Panc1 (cell line): ENCODE measurements around the gene MLANA. TPM values are rescaled to one million over a fixed set of nuclear protein-coding genes. Genes with fewer than 3 reads are reported as not detected.

Source experiments
- ATAC-seq: fragments of 200-7000 bp; cut with Tn5 transposase; 2 replicates; pipeline ENCODE4 v1.9.1; 2020; ENCODE audit warnings: mild to moderate bottlenecking, moderate library complexity
- BruUV-seq: library from RNA; stranded (reverse); fragments of 400-500 nt; replicated peaks from 2 replicates; lab custom pipeline; 2021; lab: Mats Ljungman, UMichigan
- CTCF ChIA-PET: fragments of 300-600 bp; sonication (Branson Sonifier 250); formaldehyde crosslinking; loops from one replicate; lab custom pipeline; 2022; ENCODE audit warnings: antibody characterized with exemption; lab: Charles Lee
- POLR2A ChIA-PET: fragments of 300-600 bp; sonication (Branson Sonifier 250); formaldehyde crosslinking; loops from one replicate; lab custom pipeline; 2022; ENCODE audit warnings: antibody characterized with exemption; lab: Charles Lee
- DNase-seq: peaks from one replicate; pipeline ENCODE4 v3.0.0-alpha.2; 2010; ENCODE audit warnings: low read depth, low spot score
- H3K27ac ChIP-seq: 2 replicates; pipeline ENCODE4 v1.5.1; 2011; ENCODE audit warnings: mild to moderate bottlenecking, low read length, inconsistent platforms
- H3K27me3 ChIP-seq: fragments of 200-500 bp; sonication (Bioruptor generic); 2 replicates; pipeline ENCODE4 v1.6.0; 2014; ENCODE audit warnings: low read length, inconsistent platforms; ENCODE audit not compliant: control insufficient read depth, insufficient read depth
- H3K36me3 ChIP-seq: fragments of 200-500 bp; sonication (Bioruptor generic); 2 replicates; pipeline ENCODE4 v1.5.1; 2014; ENCODE audit warnings: inconsistent platforms, mild to moderate bottlenecking, low read length, moderate library complexity; ENCODE audit not compliant: control insufficient read depth, insufficient read depth
- H3K4me1 ChIP-seq: 2 replicates; pipeline ENCODE4 v1.5.1; 2011; ENCODE audit warnings: inconsistent platforms, mild to moderate bottlenecking, low read length, moderate library complexity; ENCODE audit not compliant: control insufficient read depth, insufficient read depth
- H3K4me3 ChIP-seq, 2 experiments: 2 replicates each; pipeline ENCODE4 v1.5.1; 2011 to 2012; ENCODE audit warnings: low read depth in 2 of 2, low read length in 2 of 2, mild to moderate bottlenecking in 2 of 2, inconsistent platforms in 1 of 2, moderate library complexity in 1 of 2
- H3K9me3 ChIP-seq: fragments of 200-500 bp; sonication (Bioruptor generic); 2 replicates; pipeline ENCODE4 v1.5.1; 2014; ENCODE audit warnings: low read depth, mild to moderate bottlenecking, inconsistent platforms, low read length, moderate library complexity; ENCODE audit not compliant: control insufficient read depth, insufficient read depth
- POLR2AphosphoS5 ChIP-seq: IDR thresholded peaks from 2 replicates; pipeline ENCODE4 v1.6.1; 2012; ENCODE audit warnings: mild to moderate bottlenecking, low read depth, low read length, moderate library complexity
- SIN3A ChIP-seq: IDR thresholded peaks from 2 replicates; pipeline ENCODE4 v1.6.1; 2012; ENCODE audit warnings: low read depth, mild to moderate bottlenecking, low read length, moderate library complexity, borderline replicate concordance; ENCODE audit not compliant: insufficient read depth
- TCF7L2 ChIP-seq: IDR thresholded peaks from 2 replicates; pipeline ENCODE4 v1.6.1; 2011; ENCODE audit warnings: mild to moderate bottlenecking, low read depth, low read length, inconsistent platforms
- in situ Hi-C: cut with HindIII; loops from 2 replicates; pipeline ENCODE4 v1.10.0; 2016; ENCODE audit warnings: low sequenced_read_pairs, low pct_unique_long_range_greater_than_20kb
- intact Hi-C: fragments of 100-400 bp; cut with micrococcal nuclease; formaldehyde crosslinking; loops from one replicate; pipeline ENCODE4 v1.10.0; 2022; ENCODE audit not compliant: unreplicated experiment
- total RNA-seq: library from RNA; stranded (reverse); gene quantifications from one replicate; pipeline ENCODE4 v1.2.1, GENCODE V29; 2021; ENCODE audit not compliant: unreplicated experiment
- TF ChIP-seq, protein P1 (sequence below), 2 experiments: IDR thresholded peaks; 2 replicates each; pipeline ENCODE4 v1.6.1; 2011 to 2012; ENCODE audit warnings: low read depth in 2 of 2, control low read depth in 1 of 2, low read length in 1 of 2, mild to moderate bottlenecking in 1 of 2, moderate library complexity in 1 of 2; ENCODE audit not compliant: insufficient read depth in 1 of 2
- TF ChIP-seq, protein P2 (sequence below): fragments of 450-650 bp; IDR thresholded peaks from 2 replicates; pipeline ENCODE4 v1.5.1; 2017; ENCODE audit warnings: mild to moderate bottlenecking

MLANA gene
- total RNA-seq, 1 experiment from 2014 or later = not detected

DNA sequence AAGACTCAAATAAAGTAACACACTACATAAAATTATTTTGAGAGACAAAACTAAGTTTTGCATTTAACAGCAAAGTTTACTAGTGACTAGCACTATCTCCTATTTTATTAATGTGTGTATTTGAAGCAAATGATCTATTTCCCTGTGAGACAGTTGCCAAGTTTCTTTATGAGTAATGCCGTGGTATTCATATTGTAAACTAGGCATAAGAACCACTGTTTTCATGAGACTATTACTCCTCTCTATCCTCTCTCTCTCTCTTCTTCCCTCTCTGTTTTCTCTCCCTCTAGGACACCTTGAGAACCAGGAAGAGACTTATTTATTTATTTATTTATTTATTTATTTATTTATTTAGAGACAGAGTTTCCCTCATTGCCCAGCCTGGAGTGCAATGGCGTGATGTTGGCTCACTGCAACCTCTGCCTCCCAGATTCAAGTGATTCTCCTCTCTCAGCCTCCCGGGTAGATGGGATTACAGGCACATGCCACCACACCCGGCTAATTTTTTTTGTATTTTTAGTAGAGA, 61.1 kb downstream of the MLANA start:
- in situ Hi-C loops = no loop called here
- no TSS peak for BruUV-seq
- Histone ChIP-seq H3K27me3 (no peaks in the 10 kb centered on the region), H3K9me3 (no peaks in the 10 kb centered on the region), H3K36me3 (no peaks in the 10 kb centered on the region), H3K4me3 (no peak overlapping the region), H3K4me1 (no peaks in the 10 kb centered on the region; the same call in 1 of the 2 replicates), H3K27ac (no peak overlapping the region)
- ChIA-PET CTCF (no interaction called here), POLR2A (no interaction called here)
- intact Hi-C loops = no loop called here
- no peak for TF ChIP-seq TCF7L2
- TF ChIP-seq SIN3A = no peak
- DNase-seq (no peak), ATAC-seq (no peak)

DNA sequence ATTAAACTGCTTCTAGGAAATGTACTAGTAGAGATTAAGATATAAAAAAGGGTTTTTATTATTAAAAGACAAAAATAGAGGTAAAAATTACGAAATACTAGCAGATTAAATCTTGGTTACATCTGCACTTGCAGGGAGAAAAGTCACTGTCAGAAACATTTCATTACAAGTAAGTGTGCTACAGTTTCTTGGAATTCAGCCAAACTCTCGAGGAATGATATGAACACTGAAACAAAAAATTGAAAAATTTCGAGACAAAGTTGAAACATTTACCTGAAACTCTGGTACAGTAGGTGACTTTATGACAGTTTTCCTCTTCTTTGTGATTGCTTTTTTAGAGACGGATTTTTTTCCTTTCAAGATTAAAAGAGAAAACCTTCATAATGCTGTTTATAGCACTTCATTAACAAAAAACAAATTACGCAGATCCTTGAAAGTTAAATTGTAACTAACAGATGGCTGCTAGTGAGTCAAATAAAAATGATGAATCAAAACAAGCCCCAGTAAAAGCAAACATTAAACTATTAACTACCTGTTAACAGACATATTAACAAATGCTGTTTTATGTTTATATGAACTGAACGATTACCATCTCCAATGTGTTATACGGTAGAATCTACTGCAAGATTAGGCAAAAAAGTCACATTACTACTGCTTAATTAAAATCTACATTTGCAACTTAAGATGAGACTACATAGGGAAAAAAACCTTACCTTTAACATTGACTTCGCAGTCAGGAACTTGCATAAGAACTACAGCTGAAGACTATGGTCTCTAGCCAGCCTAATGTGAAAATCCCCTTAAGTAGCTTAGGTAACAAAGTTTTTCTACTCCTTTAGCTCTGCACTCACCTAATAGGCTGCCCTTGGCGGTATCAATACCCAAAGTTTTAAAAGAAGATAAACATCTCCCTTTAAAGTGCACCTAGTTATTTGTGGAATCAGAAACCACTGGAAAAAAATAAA, 63.3 kb downstream of the MLANA start:
- Histone ChIP-seq H3K4me1 (no peaks in the 10 kb centered on the region; the same call in 1 of the 2 replicates), H3K4me3 (no peak overlapping the region), H3K36me3 (no peaks in the 10 kb centered on the region), H3K9me3 (no peaks in the 10 kb centered on the region), H3K27ac (no peak overlapping the region), H3K27me3 (no peaks in the 10 kb centered on the region)
- in situ Hi-C loops = no loop called here
- ChIA-PET CTCF (no interaction called here), POLR2A (no interaction called here)
- no peak for TF ChIP-seq SIN3A
- TF ChIP-seq, protein P1, sequence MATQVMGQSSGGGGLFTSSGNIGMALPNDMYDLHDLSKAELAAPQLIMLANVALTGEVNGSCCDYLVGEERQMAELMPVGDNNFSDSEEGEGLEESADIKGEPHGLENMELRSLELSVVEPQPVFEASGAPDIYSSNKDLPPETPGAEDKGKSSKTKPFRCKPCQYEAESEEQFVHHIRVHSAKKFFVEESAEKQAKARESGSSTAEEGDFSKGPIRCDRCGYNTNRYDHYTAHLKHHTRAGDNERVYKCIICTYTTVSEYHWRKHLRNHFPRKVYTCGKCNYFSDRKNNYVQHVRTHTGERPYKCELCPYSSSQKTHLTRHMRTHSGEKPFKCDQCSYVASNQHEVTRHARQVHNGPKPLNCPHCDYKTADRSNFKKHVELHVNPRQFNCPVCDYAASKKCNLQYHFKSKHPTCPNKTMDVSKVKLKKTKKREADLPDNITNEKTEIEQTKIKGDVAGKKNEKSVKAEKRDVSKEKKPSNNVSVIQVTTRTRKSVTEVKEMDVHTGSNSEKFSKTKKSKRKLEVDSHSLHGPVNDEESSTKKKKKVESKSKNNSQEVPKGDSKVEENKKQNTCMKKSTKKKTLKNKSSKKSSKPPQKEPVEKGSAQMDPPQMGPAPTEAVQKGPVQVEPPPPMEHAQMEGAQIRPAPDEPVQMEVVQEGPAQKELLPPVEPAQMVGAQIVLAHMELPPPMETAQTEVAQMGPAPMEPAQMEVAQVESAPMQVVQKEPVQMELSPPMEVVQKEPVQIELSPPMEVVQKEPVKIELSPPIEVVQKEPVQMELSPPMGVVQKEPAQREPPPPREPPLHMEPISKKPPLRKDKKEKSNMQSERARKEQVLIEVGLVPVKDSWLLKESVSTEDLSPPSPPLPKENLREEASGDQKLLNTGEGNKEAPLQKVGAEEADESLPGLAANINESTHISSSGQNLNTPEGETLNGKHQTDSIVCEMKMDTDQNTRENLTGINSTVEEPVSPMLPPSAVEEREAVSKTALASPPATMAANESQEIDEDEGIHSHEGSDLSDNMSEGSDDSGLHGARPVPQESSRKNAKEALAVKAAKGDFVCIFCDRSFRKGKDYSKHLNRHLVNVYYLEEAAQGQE (IDR thresholded peaks at IDR 0.05; ENCODE audit: insufficient read depth in 1 of 2, low read depth in 2 of 2, low read length in 1 of 2) = no peak
- no peak for DNase-seq
- ATAC-seq = no peak
- no TSS peak for BruUV-seq
- intact Hi-C loops = no loop called here

DNA sequence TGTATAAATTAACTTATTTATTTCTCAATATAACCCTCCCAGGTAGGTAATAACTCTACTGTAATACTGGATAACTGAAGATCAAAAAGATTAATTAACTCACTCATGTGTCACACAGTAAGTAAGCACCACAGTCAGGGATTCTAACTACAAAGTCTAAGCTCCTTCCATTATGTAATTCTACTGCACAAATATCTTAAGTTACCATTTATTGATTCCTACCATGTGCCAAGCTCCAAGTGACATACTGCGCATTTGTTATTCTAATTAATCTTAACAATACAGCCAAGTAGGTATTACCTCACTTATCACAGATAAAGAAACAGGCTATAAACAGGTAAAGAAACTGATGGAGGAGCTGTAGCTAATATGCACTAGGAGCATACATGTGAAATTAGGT, 66.5 kb downstream of the MLANA start:
- TF ChIP-seq SIN3A (no peak), POLR2AphosphoS5 (no peak), TCF7L2 (no peak)
- TF ChIP-seq, protein P1 (IDR thresholded peaks at IDR 0.05; ENCODE audit: insufficient read depth in 1 of 2, low read depth in 2 of 2, low read length in 1 of 2) = no peak
- TF ChIP-seq, protein P2, sequence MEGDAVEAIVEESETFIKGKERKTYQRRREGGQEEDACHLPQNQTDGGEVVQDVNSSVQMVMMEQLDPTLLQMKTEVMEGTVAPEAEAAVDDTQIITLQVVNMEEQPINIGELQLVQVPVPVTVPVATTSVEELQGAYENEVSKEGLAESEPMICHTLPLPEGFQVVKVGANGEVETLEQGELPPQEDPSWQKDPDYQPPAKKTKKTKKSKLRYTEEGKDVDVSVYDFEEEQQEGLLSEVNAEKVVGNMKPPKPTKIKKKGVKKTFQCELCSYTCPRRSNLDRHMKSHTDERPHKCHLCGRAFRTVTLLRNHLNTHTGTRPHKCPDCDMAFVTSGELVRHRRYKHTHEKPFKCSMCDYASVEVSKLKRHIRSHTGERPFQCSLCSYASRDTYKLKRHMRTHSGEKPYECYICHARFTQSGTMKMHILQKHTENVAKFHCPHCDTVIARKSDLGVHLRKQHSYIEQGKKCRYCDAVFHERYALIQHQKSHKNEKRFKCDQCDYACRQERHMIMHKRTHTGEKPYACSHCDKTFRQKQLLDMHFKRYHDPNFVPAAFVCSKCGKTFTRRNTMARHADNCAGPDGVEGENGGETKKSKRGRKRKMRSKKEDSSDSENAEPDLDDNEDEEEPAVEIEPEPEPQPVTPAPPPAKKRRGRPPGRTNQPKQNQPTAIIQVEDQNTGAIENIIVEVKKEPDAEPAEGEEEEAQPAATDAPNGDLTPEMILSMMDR = no peak
- Histone ChIP-seq H3K36me3 (no peaks in the 10 kb centered on the region), H3K4me3 (no peak overlapping the region), H3K9me3 (no peaks in the 10 kb centered on the region), H3K4me1 (no peaks in the 10 kb centered on the region), H3K27ac (no peak overlapping the region), H3K27me3 (no peaks in the 10 kb centered on the region)
- BruUV-seq = no TSS peak
- DNase-seq (no peak), ATAC-seq (no peak)
- ChIA-PET POLR2A (no interaction called here), CTCF (no interaction called here)
- in situ Hi-C loops (no loop called here), intact Hi-C loops (no loop called here)
